Panc1 (cell line): Measurements from ENCODE around the gene LHX2. TPM values are rescaled to one million over a fixed set of nuclear protein-coding genes. Genes with fewer than 3 reads are reported as not detected.

Experiments used
- ATAC-seq: fragments of 200-7000 bp; cut with Tn5 transposase; 2 replicates; pipeline ENCODE4 v1.9.1; 2020; ENCODE audit warnings: mild to moderate bottlenecking, moderate library complexity
- BruUV-seq: library from RNA; stranded (reverse); fragments of 400-500 nt; replicated peaks from 2 replicates; lab custom pipeline; 2021; lab: Mats Ljungman, UMichigan
- CTCF ChIA-PET: fragments of 300-600 bp; sonication (Branson Sonifier 250); formaldehyde crosslinking; loops from one replicate; lab custom pipeline; 2022; ENCODE audit warnings: antibody characterized with exemption; lab: Charles Lee
- POLR2A ChIA-PET: fragments of 300-600 bp; sonication (Branson Sonifier 250); formaldehyde crosslinking; loops from one replicate; lab custom pipeline; 2022; ENCODE audit warnings: antibody characterized with exemption; lab: Charles Lee
- DNase-seq: peaks from one replicate; pipeline ENCODE4 v3.0.0-alpha.2; 2010; ENCODE audit warnings: low read depth, low spot score
- H3K27ac ChIP-seq: 2 replicates; pipeline ENCODE4 v1.5.1; 2011; ENCODE audit warnings: mild to moderate bottlenecking, low read length, inconsistent platforms
- H3K27me3 ChIP-seq: fragments of 200-500 bp; sonication (Bioruptor generic); 2 replicates; pipeline ENCODE4 v1.6.0; 2014; ENCODE audit warnings: low read length, inconsistent platforms; ENCODE audit not compliant: control insufficient read depth, insufficient read depth
- H3K36me3 ChIP-seq: fragments of 200-500 bp; sonication (Bioruptor generic); 2 replicates; pipeline ENCODE4 v1.5.1; 2014; ENCODE audit warnings: inconsistent platforms, mild to moderate bottlenecking, low read length, moderate library complexity; ENCODE audit not compliant: control insufficient read depth, insufficient read depth
- H3K4me1 ChIP-seq: 2 replicates; pipeline ENCODE4 v1.5.1; 2011; ENCODE audit warnings: inconsistent platforms, mild to moderate bottlenecking, low read length, moderate library complexity; ENCODE audit not compliant: control insufficient read depth, insufficient read depth
- H3K4me3 ChIP-seq, 2 experiments: 2 replicates each; pipeline ENCODE4 v1.5.1; 2011 to 2012; ENCODE audit warnings: low read depth in 2 of 2, low read length in 2 of 2, mild to moderate bottlenecking in 2 of 2, inconsistent platforms in 1 of 2, moderate library complexity in 1 of 2
- H3K9me3 ChIP-seq: fragments of 200-500 bp; sonication (Bioruptor generic); 2 replicates; pipeline ENCODE4 v1.5.1; 2014; ENCODE audit warnings: low read depth, mild to moderate bottlenecking, inconsistent platforms, low read length, moderate library complexity; ENCODE audit not compliant: control insufficient read depth, insufficient read depth
- POLR2AphosphoS5 ChIP-seq: IDR thresholded peaks from 2 replicates; pipeline ENCODE4 v1.6.1; 2012; ENCODE audit warnings: mild to moderate bottlenecking, low read depth, low read length, moderate library complexity
- SIN3A ChIP-seq: IDR thresholded peaks from 2 replicates; pipeline ENCODE4 v1.6.1; 2012; ENCODE audit warnings: low read depth, mild to moderate bottlenecking, low read length, moderate library complexity, borderline replicate concordance; ENCODE audit not compliant: insufficient read depth
- TCF7L2 ChIP-seq: IDR thresholded peaks from 2 replicates; pipeline ENCODE4 v1.6.1; 2011; ENCODE audit warnings: mild to moderate bottlenecking, low read depth, low read length, inconsistent platforms
- in situ Hi-C: cut with HindIII; loops from 2 replicates; pipeline ENCODE4 v1.10.0; 2016; ENCODE audit warnings: low sequenced_read_pairs, low pct_unique_long_range_greater_than_20kb
- intact Hi-C: fragments of 100-400 bp; cut with micrococcal nuclease; formaldehyde crosslinking; loops from one replicate; pipeline ENCODE4 v1.10.0; 2022; ENCODE audit not compliant: unreplicated experiment
- total RNA-seq: library from RNA; stranded (reverse); gene quantifications from one replicate; pipeline ENCODE4 v1.2.1, GENCODE V29; 2021; ENCODE audit not compliant: unreplicated experiment
- TF ChIP-seq, protein P1 (sequence below): fragments of 450-650 bp; IDR thresholded peaks from 2 replicates; pipeline ENCODE4 v1.5.1; 2017; ENCODE audit warnings: mild to moderate bottlenecking
- TF ChIP-seq, protein P2 (sequence below), 2 experiments: IDR thresholded peaks; 2 replicates each; pipeline ENCODE4 v1.6.1; 2011 to 2012; ENCODE audit warnings: low read depth in 2 of 2, control low read depth in 1 of 2, low read length in 1 of 2, mild to moderate bottlenecking in 1 of 2, moderate library complexity in 1 of 2; ENCODE audit not compliant: insufficient read depth in 1 of 2

The LHX2 gene
- total RNA-seq, 1 experiment from 2014 or later, result 0.36 TPM

DNA sequence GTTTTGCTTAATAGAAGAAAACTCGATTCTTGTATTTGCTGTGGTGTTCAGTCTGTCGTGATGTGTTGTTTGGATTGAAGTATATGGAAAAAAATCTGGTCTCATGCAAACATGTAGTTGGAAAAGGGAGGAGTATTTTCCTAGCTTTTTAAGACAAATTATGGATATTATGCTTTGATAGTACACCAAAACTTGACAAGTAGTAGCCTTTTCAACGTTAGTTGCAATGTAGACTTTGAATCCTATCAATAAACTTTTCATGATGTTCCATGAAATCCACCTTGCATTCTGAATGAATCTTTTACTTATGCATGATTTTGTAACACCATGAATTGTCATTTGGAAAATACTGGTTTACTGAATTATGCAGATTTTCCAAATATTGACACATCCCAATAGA, 64.2 kb downstream of the LHX2 start:
- H3K9me3 ChIP-seq, result no peaks in the 10 kb centered on the region
- in situ Hi-C loops, result no loop called here
- DNase-seq (no peak), ATAC-seq (no peak)
- peaks cover 21% of the 10 kb centered on the region for H3K4me1 ChIP-seq
- intact Hi-C loops, result no loop called here
- H3K27ac ChIP-seq, result no peak overlapping the region
- TF ChIP-seq TCF7L2 (no peak), POLR2AphosphoS5 (no peak), SIN3A (no peak)
- TF ChIP-seq, protein P1, sequence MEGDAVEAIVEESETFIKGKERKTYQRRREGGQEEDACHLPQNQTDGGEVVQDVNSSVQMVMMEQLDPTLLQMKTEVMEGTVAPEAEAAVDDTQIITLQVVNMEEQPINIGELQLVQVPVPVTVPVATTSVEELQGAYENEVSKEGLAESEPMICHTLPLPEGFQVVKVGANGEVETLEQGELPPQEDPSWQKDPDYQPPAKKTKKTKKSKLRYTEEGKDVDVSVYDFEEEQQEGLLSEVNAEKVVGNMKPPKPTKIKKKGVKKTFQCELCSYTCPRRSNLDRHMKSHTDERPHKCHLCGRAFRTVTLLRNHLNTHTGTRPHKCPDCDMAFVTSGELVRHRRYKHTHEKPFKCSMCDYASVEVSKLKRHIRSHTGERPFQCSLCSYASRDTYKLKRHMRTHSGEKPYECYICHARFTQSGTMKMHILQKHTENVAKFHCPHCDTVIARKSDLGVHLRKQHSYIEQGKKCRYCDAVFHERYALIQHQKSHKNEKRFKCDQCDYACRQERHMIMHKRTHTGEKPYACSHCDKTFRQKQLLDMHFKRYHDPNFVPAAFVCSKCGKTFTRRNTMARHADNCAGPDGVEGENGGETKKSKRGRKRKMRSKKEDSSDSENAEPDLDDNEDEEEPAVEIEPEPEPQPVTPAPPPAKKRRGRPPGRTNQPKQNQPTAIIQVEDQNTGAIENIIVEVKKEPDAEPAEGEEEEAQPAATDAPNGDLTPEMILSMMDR, result no peak
- TF ChIP-seq, protein P2, sequence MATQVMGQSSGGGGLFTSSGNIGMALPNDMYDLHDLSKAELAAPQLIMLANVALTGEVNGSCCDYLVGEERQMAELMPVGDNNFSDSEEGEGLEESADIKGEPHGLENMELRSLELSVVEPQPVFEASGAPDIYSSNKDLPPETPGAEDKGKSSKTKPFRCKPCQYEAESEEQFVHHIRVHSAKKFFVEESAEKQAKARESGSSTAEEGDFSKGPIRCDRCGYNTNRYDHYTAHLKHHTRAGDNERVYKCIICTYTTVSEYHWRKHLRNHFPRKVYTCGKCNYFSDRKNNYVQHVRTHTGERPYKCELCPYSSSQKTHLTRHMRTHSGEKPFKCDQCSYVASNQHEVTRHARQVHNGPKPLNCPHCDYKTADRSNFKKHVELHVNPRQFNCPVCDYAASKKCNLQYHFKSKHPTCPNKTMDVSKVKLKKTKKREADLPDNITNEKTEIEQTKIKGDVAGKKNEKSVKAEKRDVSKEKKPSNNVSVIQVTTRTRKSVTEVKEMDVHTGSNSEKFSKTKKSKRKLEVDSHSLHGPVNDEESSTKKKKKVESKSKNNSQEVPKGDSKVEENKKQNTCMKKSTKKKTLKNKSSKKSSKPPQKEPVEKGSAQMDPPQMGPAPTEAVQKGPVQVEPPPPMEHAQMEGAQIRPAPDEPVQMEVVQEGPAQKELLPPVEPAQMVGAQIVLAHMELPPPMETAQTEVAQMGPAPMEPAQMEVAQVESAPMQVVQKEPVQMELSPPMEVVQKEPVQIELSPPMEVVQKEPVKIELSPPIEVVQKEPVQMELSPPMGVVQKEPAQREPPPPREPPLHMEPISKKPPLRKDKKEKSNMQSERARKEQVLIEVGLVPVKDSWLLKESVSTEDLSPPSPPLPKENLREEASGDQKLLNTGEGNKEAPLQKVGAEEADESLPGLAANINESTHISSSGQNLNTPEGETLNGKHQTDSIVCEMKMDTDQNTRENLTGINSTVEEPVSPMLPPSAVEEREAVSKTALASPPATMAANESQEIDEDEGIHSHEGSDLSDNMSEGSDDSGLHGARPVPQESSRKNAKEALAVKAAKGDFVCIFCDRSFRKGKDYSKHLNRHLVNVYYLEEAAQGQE (IDR thresholded peaks at IDR 0.05; ENCODE audit: insufficient read depth in 1 of 2, low read depth in 2 of 2, low read length in 1 of 2), result no peak
- no TSS peak for BruUV-seq
- no peaks in the 10 kb centered on the region for H3K36me3 ChIP-seq
- H3K4me3 ChIP-seq, result no peak overlapping the region
- ChIA-PET CTCF (no interaction called here), POLR2A (no interaction called here)
- H3K27me3 ChIP-seq, result no peaks in the 10 kb centered on the region

DNA sequence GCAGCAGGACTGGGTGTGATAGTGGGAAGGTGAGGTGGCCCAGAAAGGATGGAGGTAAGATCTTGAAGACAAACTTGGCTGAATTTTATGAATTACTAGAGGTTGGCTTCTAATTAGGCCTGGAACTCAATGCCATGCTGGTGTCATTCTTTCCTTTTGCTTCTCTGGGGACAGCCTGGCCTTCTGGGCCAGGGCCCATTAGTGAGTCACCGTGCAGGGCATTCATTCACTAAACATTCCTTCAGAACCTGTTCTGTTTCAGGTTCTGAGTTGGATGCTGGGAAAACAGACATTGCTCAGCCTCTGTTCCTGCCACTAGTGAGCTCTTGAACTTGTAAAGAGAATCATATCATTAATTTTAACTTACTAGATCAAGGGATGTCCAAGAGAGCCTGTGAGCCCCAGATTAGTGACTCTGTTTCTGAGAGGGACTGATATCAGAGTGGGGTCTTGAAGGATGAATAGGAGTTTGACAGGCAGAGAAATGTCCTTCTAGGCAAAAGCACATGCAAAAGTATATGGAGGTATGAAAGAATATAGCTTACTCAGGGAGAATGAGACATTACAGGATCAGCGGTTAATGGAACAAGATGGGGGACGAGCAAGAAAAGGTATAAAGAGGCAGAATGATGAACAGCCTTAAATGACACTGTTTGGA, 66.5 kb downstream of the LHX2 start:
- in situ Hi-C loops, result no loop called here
- H3K9me3 ChIP-seq, result no peaks in the 10 kb centered on the region
- ChIA-PET POLR2A (no interaction called here), CTCF (no interaction called here)
- BruUV-seq, result no TSS peak
- peak; percentile 65 for ATAC-seq
- H3K27ac ChIP-seq, result peak overlapping the region; percentile 13
- no peak for DNase-seq
- intact Hi-C loops, result no loop called here
- no peak overlapping the region for H3K4me3 ChIP-seq
- TF ChIP-seq, protein P2 (IDR thresholded peaks at IDR 0.05; ENCODE audit: insufficient read depth in 1 of 2, low read depth in 2 of 2, low read length in 1 of 2), result no peak
- TF ChIP-seq POLR2AphosphoS5, result no peak
- TF ChIP-seq, protein P1, result no peak
- no peak for TF ChIP-seq TCF7L2
- no peak for TF ChIP-seq SIN3A
- H3K27me3 ChIP-seq, result no peaks in the 10 kb centered on the region
- H3K4me1 ChIP-seq, result peaks cover 21% of the 10 kb centered on the region
- H3K36me3 ChIP-seq, result no peaks in the 10 kb centered on the region
